A549 (cell line): ENCODE results near the gene MALRD1. TPM values are rescaled to one million over a fixed set of nuclear protein-coding genes. Genes with fewer than 3 reads are reported as not detected.

ENCODE experiments used
- ATAC-seq, 2 experiments: fragments of 200-7000 bp in 1 of 2; fragments of >200 bp in 1 of 2; cut with Nextera tagmentation in 1 of 2; cut with Tn5 transposase in 1 of 2; 3 replicates each; pipeline versions ENCODE4 v1.8.0 to v1.9.1; 2018 to 2020; ENCODE audit warnings: mild to moderate bottlenecking in 1 of 2, moderate library complexity in 1 of 2
- CTCF ChIA-PET: fragments of 300-600 bp; sonication (Branson Sonifier 250); formaldehyde crosslinking; extraction: SDS; loops from one replicate; lab custom pipeline; 2021; ENCODE audit warnings: antibody characterized with exemption, inconsistent platforms; lab: Yijun Ruan, JAX
- POLR2A ChIA-PET: fragments of 350-600 bp; formaldehyde crosslinking; extraction: SDS; loops from one replicate; lab custom pipeline; 2021; ENCODE audit warnings: antibody characterized with exemption, inconsistent platforms; lab: Yijun Ruan, JAX
- DNase-seq, 2 experiments: peaks; one replicate each; pipeline versions ENCODE4 v3.0.0 to v3.0.0-alpha.2; 2011 to 2016; ENCODE audit warnings: low read depth in 1 of 2, low spot score in 1 of 2
- FAIRE-seq: peaks from 2 replicates; lab custom pipeline; 2011; peaks lifted over from hg19 to GRCh38; lab: Jason Lieb, UNC
- H3K27ac ChIP-seq, 2 experiments: fragments of >200 bp; sonication (Bioruptor Twin); formaldehyde crosslinking; 3 replicates each; pipeline ENCODE4 v1.5.1; 2016 to 2017
- H3K4me1 ChIP-seq: fragments of >200 bp; sonication (Bioruptor Twin); formaldehyde crosslinking; 3 replicates; pipeline ENCODE4 v1.6.1; 2016
- H3K4me2 ChIP-seq: fragments of >200 bp; sonication (Bioruptor Twin); formaldehyde crosslinking; 3 replicates; pipeline ENCODE4 v1.6.1; 2016
- H3K4me3 ChIP-seq: fragments of >200 bp; sonication (Bioruptor Twin); formaldehyde crosslinking; 3 replicates; pipeline ENCODE4 v1.5.1; 2016
- H3K9me3 ChIP-seq: fragments of >200 bp; sonication (Bioruptor Twin); formaldehyde crosslinking; 3 replicates; pipeline ENCODE4 v1.6.1; 2016
- ATOH8 ChIP-seq: fragments of 250-450 bp; sonication (Bioruptor Pico); IDR thresholded peaks from 2 replicates; pipeline ENCODE4 v1.5.0; 2020; ENCODE audit warnings: low read depth, mild to moderate bottlenecking, moderate library complexity
- CBX2 ChIP-seq: fragments of 200-600 bp; sonication (generic); IDR thresholded peaks from 2 replicates; pipeline ENCODE4 v1.6.1; 2016; ENCODE audit warnings: low read depth, mild to moderate bottlenecking, borderline replicate concordance
- CBX8 ChIP-seq: fragments of 200-600 bp; sonication (generic); IDR thresholded peaks from 2 replicates; pipeline ENCODE4 v1.6.1; 2016
- CHD4 ChIP-seq: fragments of 200-600 bp; sonication (generic); IDR thresholded peaks from 2 replicates; pipeline ENCODE4 v1.6.1; 2016; ENCODE audit warnings: antibody characterized with exemption, mild to moderate bottlenecking, borderline replicate concordance
- EP300 ChIP-seq, 2 experiments: fragments of >200 bp; sonication (Bioruptor Twin); formaldehyde crosslinking; IDR thresholded peaks; 2 replicates in 1 of 2; 3 replicates in 1 of 2; pipeline ENCODE4 v1.6.1; 2016 to 2017
- FOSB ChIP-seq: fragments of 250-450 bp; sonication (Bioruptor Pico); IDR thresholded peaks from 2 replicates; pipeline ENCODE4 v1.5.0; 2020; ENCODE audit warnings: mild to moderate bottlenecking, moderate library complexity
- FOXS1 ChIP-seq: fragments of 250-450 bp; sonication (Bioruptor Pico); IDR thresholded peaks from 2 replicates; pipeline ENCODE4 v1.5.0; 2020; ENCODE audit warnings: mild to moderate bottlenecking, moderate library complexity
- HDAC2 ChIP-seq: fragments of 200-600 bp; sonication (generic); IDR thresholded peaks from 2 replicates; pipeline ENCODE4 v1.6.1; 2016
- HOXB5 ChIP-seq: fragments of 250-450 bp; sonication (Bioruptor Pico); IDR thresholded peaks from 2 replicates; pipeline ENCODE4 v1.5.0; 2020; ENCODE audit warnings: mild to moderate bottlenecking, moderate library complexity
- JUN ChIP-seq, 2 experiments: fragments of >200 bp; sonication (Bioruptor Twin); formaldehyde crosslinking; IDR thresholded peaks; 2 replicates in 1 of 2; 3 replicates in 1 of 2; pipeline ENCODE4 v1.6.1; 2016 to 2017
- JUNB ChIP-seq: fragments of >200 bp; sonication (Bioruptor Twin); formaldehyde crosslinking; IDR thresholded peaks from 2 replicates; pipeline ENCODE4 v1.6.1; 2016
- KDM1A ChIP-seq: fragments of 200-600 bp; sonication (generic); IDR thresholded peaks from 2 replicates; pipeline ENCODE4 v1.6.1; 2016; ENCODE audit warnings: low read depth, mild to moderate bottlenecking
- KDM5A ChIP-seq: fragments of 200-600 bp; sonication (generic); IDR thresholded peaks from 2 replicates; pipeline ENCODE4 v1.6.1; 2016; ENCODE audit warnings: antibody characterized with exemption, mild to moderate bottlenecking
- MAFK ChIP-seq: fragments of 450-650 bp; IDR thresholded peaks from 2 replicates; pipeline ENCODE4 v1.6.1; 2014; ENCODE audit not compliant: partially characterized antibody
- NFE2L2 ChIP-seq: fragments of 150-350 bp; conservative IDR thresholded peaks from 2 replicates; pipeline ENCODE4 v1.6.1; 2014; ENCODE audit warnings: low read length
- NPAS2 ChIP-seq: fragments of 250-450 bp; sonication (Bioruptor Pico); IDR thresholded peaks from 2 replicates; pipeline ENCODE4 v1.8.0; 2022; ENCODE audit warnings: mild to moderate bottlenecking, moderate library complexity, borderline replicate concordance
- PBX3 ChIP-seq: IDR thresholded peaks from 2 replicates; pipeline ENCODE4 v1.6.1; 2012
- RARB ChIP-seq: fragments of 250-450 bp; sonication (Bioruptor Pico); IDR thresholded peaks from 2 replicates; pipeline ENCODE4 v1.8.0; 2021; ENCODE audit warnings: mild to moderate bottlenecking, moderate library complexity
- REST ChIP-seq: fragments of 200-600 bp; sonication (generic); IDR thresholded peaks from 2 replicates; pipeline ENCODE4 v1.6.1; 2016; ENCODE audit warnings: antibody characterized with exemption, mild to moderate bottlenecking, moderate library complexity
- RNF2 ChIP-seq: fragments of 200-600 bp; sonication (generic); IDR thresholded peaks from 2 replicates; pipeline ENCODE4 v1.6.1; 2016; ENCODE audit warnings: low read depth, mild to moderate bottlenecking, antibody characterized with exemption, moderate library complexity, borderline replicate concordance
- SREBF2 ChIP-seq: fragments of 450-650 bp; IDR thresholded peaks from 2 replicates; pipeline ENCODE4 v1.6.1; 2014; ENCODE audit warnings: mild to moderate bottlenecking, moderate library complexity
- TP53 ChIP-seq: fragments of 250-450 bp; sonication (Bioruptor Pico); IDR thresholded peaks from 2 replicates; pipeline ENCODE4 v1.5.0; 2021; ENCODE audit warnings: mild to moderate bottlenecking, moderate library complexity
- ZFP36 ChIP-seq: fragments of 450-650 bp; IDR thresholded peaks from 2 replicates; pipeline ENCODE4 v1.6.1; 2014; ENCODE audit warnings: borderline replicate concordance; ENCODE audit not compliant: partially characterized antibody
- ZNF302 ChIP-seq: fragments of 250-450 bp; sonication (Bioruptor Pico); IDR thresholded peaks from 2 replicates; pipeline ENCODE4 v1.9.0; 2021; ENCODE audit warnings: inconsistent platforms, mild to moderate bottlenecking, moderate library complexity
- WGBS: methylation state at CpG from one replicate; pipeline ENCODE4 v1.1.6; 2017; ENCODE audit errors: missing lambda C conversion rate; 5-methylcytosine and 5-hydroxymethylcytosine counted together
- polyA plus RNA-seq, 4 experiments: library from polyadenylated mRNA; depleted of rRNA in 3 of 4; stranded (reverse); fragments of >200 nt; fragmentation: RNase III in 1 of 4; extraction: RNeasy Plus Mini Kit Qiagen cat#74134 plus additional on column Dnase treatment in 1 of 4; gene quantifications; 2 replicates in 3 of 4; 3 replicates in 1 of 4; pipeline ENCODE4 v1.2.3, GENCODE V29; 2011 to 2017
- TF ChIP-seq, protein P1 (sequence below): fragments of >200 bp; sonication (Bioruptor Twin); formaldehyde crosslinking; IDR thresholded peaks from 3 replicates; pipeline ENCODE4 v1.5.1; 2016

MALRD1 gene
- polyA plus RNA-seq, 2 of the 4 experiments (the other 2 are of a cell fraction), result not detected

DNA sequence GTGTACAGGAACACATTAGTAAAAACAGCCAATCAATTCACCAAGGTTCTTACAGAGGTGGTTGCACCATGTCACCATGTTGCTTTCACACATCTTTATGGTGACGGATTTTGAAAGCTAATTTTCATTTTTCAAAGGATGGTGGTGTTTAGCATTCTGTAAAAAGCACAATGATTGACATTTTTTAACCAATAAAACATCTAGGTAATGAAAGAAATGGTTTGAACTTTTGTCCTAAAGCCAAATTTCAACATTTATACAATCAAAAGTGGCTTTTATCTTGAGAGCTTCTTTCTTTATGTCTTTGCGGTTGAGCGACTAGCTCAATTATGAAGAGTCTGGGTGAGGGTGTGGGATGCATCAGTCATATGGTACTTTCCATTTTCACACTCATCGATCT is 94.4 kb downstream of the MALRD1 start:
- Histone ChIP-seq H3K4me1 (no peaks in the 10 kb centered on the region), H3K4me3 (no peak overlapping the region), H3K27ac (no peak overlapping the region), H3K4me2 (no peak overlapping the region), H3K9me3 (no peaks in the 10 kb centered on the region)
- no peak for DNase-seq
- ChIA-PET CTCF (interaction anchor here (1.2 kb wide), 1 partner anchor 14 kb away, joined by 3 read pairs; no protein-coding TSS in a partner anchor), POLR2A (no interaction called here)
- no peak for FAIRE-seq
- TF ChIP-seq EP300 (IDR thresholded peaks at IDR 0.05) (no peak), JUNB (no peak)
- no peak for ATAC-seq
- 35% methylated on average over 4 of the region's 4 CpGs for WGBS

DNA sequence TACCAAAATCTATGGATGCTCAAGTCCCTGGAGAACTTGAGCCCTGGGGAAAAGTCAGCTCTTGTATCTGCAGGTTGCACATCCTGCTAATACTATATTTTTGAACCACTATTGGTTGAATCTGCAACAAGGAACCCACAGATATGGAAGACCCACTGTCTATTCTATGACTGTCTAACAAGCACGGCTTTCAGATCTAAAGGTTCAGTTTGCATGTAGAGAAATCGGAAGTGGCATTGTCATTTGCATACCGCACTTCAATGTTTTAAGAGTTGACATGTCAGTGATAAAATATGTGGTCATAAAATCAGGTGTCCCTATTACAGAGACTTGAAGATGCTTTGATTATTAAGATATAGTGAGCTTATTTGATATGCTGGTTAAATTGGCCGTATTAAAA is 95.6 kb downstream of the MALRD1 start:
- WGBS, result 26% methylated on average over 4 of the region's 4 CpGs
- POLR2A ChIA-PET, result no interaction called here
- Histone ChIP-seq H3K4me2 (no peak overlapping the region), H3K9me3 (no peaks in the 10 kb centered on the region), H3K4me1 (no peaks in the 10 kb centered on the region), H3K27ac (no peak overlapping the region), H3K4me3 (no peak overlapping the region)
- ATAC-seq (no peak), FAIRE-seq (no peak), DNase-seq (no peak)
- no peak for TF ChIP-seq TP53 (CRISPR knock-in tag)
- no peak for TF ChIP-seq SREBF2
- TF ChIP-seq RARB (CRISPR knock-in tag), result no peak
- no peak for TF ChIP-seq NFE2L2
- no peak for TF ChIP-seq RNF2
- TF ChIP-seq FOSB (CRISPR knock-in tag), result no peak
- no peak for TF ChIP-seq KDM5A
- no peak for TF ChIP-seq MAFK
- no peak for TF ChIP-seq KDM1A
- TF ChIP-seq, protein P1, sequence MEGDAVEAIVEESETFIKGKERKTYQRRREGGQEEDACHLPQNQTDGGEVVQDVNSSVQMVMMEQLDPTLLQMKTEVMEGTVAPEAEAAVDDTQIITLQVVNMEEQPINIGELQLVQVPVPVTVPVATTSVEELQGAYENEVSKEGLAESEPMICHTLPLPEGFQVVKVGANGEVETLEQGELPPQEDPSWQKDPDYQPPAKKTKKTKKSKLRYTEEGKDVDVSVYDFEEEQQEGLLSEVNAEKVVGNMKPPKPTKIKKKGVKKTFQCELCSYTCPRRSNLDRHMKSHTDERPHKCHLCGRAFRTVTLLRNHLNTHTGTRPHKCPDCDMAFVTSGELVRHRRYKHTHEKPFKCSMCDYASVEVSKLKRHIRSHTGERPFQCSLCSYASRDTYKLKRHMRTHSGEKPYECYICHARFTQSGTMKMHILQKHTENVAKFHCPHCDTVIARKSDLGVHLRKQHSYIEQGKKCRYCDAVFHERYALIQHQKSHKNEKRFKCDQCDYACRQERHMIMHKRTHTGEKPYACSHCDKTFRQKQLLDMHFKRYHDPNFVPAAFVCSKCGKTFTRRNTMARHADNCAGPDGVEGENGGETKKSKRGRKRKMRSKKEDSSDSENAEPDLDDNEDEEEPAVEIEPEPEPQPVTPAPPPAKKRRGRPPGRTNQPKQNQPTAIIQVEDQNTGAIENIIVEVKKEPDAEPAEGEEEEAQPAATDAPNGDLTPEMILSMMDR, result no peak
- no peak for TF ChIP-seq HOXB5 (CRISPR knock-in tag)
- no peak for TF ChIP-seq CHD4
- TF ChIP-seq CBX8, result no peak
- CTCF ChIA-PET, result no interaction called here

- TF ChIP-seq MAFK (no peak), REST (no peak), ZNF302 (CRISPR knock-in tag) (no peak), HDAC2 (no peak), JUNB (no peak), CHD4 (no peak), FOXS1 (CRISPR knock-in tag) (no peak), NPAS2 (no peak), EP300 (IDR thresholded peaks at IDR 0.05) (no peak), HOXB5 (CRISPR knock-in tag) (no peak), TP53 (CRISPR knock-in tag) (no peak), CBX2 (no peak), JUN (IDR thresholded peaks at IDR 0.05) (no peak), CBX8 (no peak), ATOH8 (CRISPR knock-in tag) (no peak), PBX3 (no peak), ZFP36 (no peak)
- no peak for FAIRE-seq
- no peak for DNase-seq
- ChIA-PET CTCF (no interaction called here), POLR2A (no interaction called here)
- Histone ChIP-seq H3K9me3 (no peaks in the 10 kb centered on the region), H3K4me1 (no peaks in the 10 kb centered on the region), H3K4me3 (no peak overlapping the region), H3K4me2 (no peak overlapping the region), H3K27ac (no peak overlapping the region)
- 52% methylated on average over 4 of the region's 4 CpGs for WGBS
- no peak for ATAC-seq
Observed at GRCh38 chr10:19154375-19154774, 105.8 kb downstream of the MALRD1 start.
